Chondrocyte (in vitro differentiated cells): ENCODE measurements around the gene DALRD3. TPM values are rescaled to one million over a fixed set of nuclear protein-coding genes. Genes with fewer than 3 reads are reported as not detected.

Experiments used
- DNase-seq: peaks from one replicate; pipeline ENCODE4 v3.0.0; 2021; ENCODE audit warnings: mixed read lengths, low spot score
- H3K27ac Mint-ChIP-seq: one replicate; pipeline ENCODE4 v1.8.0; 2021; ENCODE audit warnings: mild to moderate bottlenecking, moderate library complexity, mixed read lengths; ENCODE audit not compliant: unreplicated experiment
- H3K27me3 Mint-ChIP-seq: 2 replicates; pipeline ENCODE4 v1.8.0; 2021; ENCODE audit warnings: low read depth, mixed read lengths
- H3K36me3 Mint-ChIP-seq: 2 replicates; pipeline ENCODE4 v1.8.0; 2021; ENCODE audit warnings: low read depth, mixed read lengths
- H3K4me1 Mint-ChIP-seq: 2 replicates; pipeline ENCODE4 v1.8.0; 2021; ENCODE audit warnings: low read depth, mild to moderate bottlenecking, mixed read lengths
- H3K4me3 Mint-ChIP-seq: one replicate; pipeline ENCODE4 v1.8.0; 2021; ENCODE audit warnings: mild to moderate bottlenecking, moderate library complexity, mixed read lengths; ENCODE audit not compliant: unreplicated experiment
- H3K9me3 Mint-ChIP-seq: 2 replicates; pipeline ENCODE4 v1.8.0; 2021; ENCODE audit warnings: low read depth, mixed read lengths
- long read RNA-seq: library from polyadenylated mRNA; stranded (forward); transcript quantifications from one replicate; pipeline ENCODE4 v2.0.0, GENCODE V29; 2021
- total RNA-seq: library from RNA; stranded (reverse); gene quantifications from 3 replicates; pipeline ENCODE4 v1.2.1, GENCODE V29; 2021
- TF ChIP-seq, protein P1 (sequence below): fragments of 200-600 bp; sonication (generic); IDR thresholded peaks from 2 replicates; pipeline ENCODE4 v1.5.0; 2021; ENCODE audit warnings: antibody characterized with exemption, mild to moderate bottlenecking, moderate library complexity

The DALRD3 gene, protein sequence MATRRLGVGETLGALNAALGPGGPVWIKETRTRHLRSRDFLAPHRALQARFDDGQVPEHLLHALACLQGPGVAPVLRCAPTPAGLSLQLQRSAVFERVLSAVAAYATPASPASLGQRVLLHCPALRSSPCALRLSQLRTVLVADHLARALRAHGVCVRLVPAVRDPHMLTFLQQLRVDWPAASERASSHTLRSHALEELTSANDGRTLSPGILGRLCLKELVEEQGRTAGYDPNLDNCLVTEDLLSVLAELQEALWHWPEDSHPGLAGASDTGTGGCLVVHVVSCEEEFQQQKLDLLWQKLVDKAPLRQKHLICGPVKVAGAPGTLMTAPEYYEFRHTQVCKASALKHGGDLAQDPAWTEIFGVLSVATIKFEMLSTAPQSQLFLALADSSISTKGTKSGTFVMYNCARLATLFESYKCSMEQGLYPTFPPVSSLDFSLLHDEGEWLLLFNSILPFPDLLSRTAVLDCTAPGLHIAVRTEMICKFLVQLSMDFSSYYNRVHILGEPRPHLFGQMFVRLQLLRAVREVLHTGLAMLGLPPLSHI
- total RNA-seq = 18.3 to 29.7 TPM (median 21.5 TPM) in 3 replicates
- long read RNA-seq, transcript DALRD3-202 (12 exons, 1,739 nt) = major isoform, 8 of 39 reads
- long read RNA-seq, partial matches to known transcripts = 19 of 39 reads
- long read RNA-seq, other reads (novel, unspliced or antisense) = 11 of 39 reads

- Mint-ChIP-seq H3K27me3 (no peaks in the 10 kb centered on the region), H3K4me1 (peaks cover 43% of the 10 kb centered on the region), H3K27ac (peak within 1 kb of the TSS; percentile 89), H3K9me3 (no peaks in the 10 kb centered on the region), H3K36me3 (peaks cover 12% of the 10 kb centered on the region), H3K4me3 (peak within 1 kb of the TSS; percentile 80)
- no peak for DNase-seq
- TF ChIP-seq, protein P1, sequence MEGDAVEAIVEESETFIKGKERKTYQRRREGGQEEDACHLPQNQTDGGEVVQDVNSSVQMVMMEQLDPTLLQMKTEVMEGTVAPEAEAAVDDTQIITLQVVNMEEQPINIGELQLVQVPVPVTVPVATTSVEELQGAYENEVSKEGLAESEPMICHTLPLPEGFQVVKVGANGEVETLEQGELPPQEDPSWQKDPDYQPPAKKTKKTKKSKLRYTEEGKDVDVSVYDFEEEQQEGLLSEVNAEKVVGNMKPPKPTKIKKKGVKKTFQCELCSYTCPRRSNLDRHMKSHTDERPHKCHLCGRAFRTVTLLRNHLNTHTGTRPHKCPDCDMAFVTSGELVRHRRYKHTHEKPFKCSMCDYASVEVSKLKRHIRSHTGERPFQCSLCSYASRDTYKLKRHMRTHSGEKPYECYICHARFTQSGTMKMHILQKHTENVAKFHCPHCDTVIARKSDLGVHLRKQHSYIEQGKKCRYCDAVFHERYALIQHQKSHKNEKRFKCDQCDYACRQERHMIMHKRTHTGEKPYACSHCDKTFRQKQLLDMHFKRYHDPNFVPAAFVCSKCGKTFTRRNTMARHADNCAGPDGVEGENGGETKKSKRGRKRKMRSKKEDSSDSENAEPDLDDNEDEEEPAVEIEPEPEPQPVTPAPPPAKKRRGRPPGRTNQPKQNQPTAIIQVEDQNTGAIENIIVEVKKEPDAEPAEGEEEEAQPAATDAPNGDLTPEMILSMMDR = peak; percentile 16
Observed at GRCh38 chr3:49017971-49018706, at the start of gene DALRD3. Gene DALRD3, minus strand, starts transcription at chr3:49018580. Its CDS starts 16 bp downstream, at chr3:49018564.

GRCh38 chr3:49058011-49058410 is 39.6 kb upstream of the DALRD3 start:
- H3K27ac Mint-ChIP-seq = no peak overlapping the region
- peaks cover 6% of the 10 kb centered on the region for H3K4me1 Mint-ChIP-seq
- no peaks in the 10 kb centered on the region for H3K27me3 Mint-ChIP-seq
- H3K36me3 Mint-ChIP-seq = peaks cover 23% of the 10 kb centered on the region
- DNase-seq = no peak
- H3K4me3 Mint-ChIP-seq = no peak overlapping the region
- TF ChIP-seq, protein P1 = no peak
- H3K9me3 Mint-ChIP-seq = no peaks in the 10 kb centered on the region

- H3K27ac Mint-ChIP-seq = peak overlapping the region; percentile 12
- TF ChIP-seq, protein P1 = no peak
- no peak overlapping the region for H3K4me3 Mint-ChIP-seq
- H3K36me3 Mint-ChIP-seq = peaks cover 27% of the 10 kb centered on the region
- no peaks in the 10 kb centered on the region for H3K9me3 Mint-ChIP-seq
- no peaks in the 10 kb centered on the region for H3K27me3 Mint-ChIP-seq
- DNase-seq = no peak
- peaks cover 6% of the 10 kb centered on the region for H3K4me1 Mint-ChIP-seq
Observed at GRCh38 chr3:49057268-49057667, 38.9 kb upstream of the DALRD3 start.

DNA sequence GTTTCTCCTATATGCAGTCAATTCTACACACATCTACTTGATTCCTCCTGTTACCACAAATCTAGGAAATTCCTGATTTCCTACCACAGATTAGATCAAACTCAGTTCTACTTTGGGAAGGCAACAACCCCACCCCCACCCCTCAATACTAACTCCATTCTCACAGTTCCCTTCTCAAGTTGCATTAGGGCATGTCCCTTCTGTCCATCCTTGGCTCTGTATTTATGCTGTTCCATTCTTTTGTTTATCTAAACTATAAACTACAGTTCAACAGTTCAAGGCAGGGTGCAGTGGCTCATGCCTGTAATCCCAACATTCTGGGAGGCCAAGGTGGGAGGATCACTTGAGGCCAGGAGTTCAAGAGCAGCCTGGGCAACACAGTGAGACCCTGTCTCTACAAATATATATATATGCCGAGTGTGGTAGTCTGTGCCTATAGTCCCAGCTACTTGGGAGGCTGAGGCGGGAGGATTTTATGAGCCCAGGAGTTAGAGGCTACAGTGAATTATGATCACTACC is 36.0 kb upstream of the DALRD3 start:
- Mint-ChIP-seq H3K27me3 (no peaks in the 10 kb centered on the region), H3K9me3 (no peaks in the 10 kb centered on the region), H3K4me3 (no peak overlapping the region), H3K36me3 (peaks cover 30% of the 10 kb centered on the region), H3K4me1 (peaks cover 6% of the 10 kb centered on the region), H3K27ac (no peak overlapping the region)
- DNase-seq = no peak
- TF ChIP-seq, protein P1 = no peak

GRCh38 chr3:49053543-49053942 is 35.2 kb upstream of the DALRD3 start:
- Mint-ChIP-seq H3K9me3 (no peaks in the 10 kb centered on the region), H3K36me3 (peaks cover 30% of the 10 kb centered on the region), H3K4me1 (peaks cover 6% of the 10 kb centered on the region), H3K4me3 (no peak overlapping the region), H3K27ac (no peak overlapping the region), H3K27me3 (no peaks in the 10 kb centered on the region)
- TF ChIP-seq, protein P1 = no peak
- no peak for DNase-seq
